Neural cell (in vitro differentiated cells): Measurements from ENCODE around the gene NPDC1.

Experiments
- EP300 ChIP-seq: fragments of 450-650 bp; conservative IDR thresholded peaks from 2 replicates; pipeline ENCODE4 v1.6.1; 2014; ENCODE audit warnings: antibody characterized with exemption, mild to moderate bottlenecking, moderate library complexity; ENCODE audit not compliant: poor library complexity, severe bottlenecking
- EZH2 ChIP-seq: fragments of 200-600, 300-800 bp; shearing (Covaris generic), sonication (generic); IDR thresholded peaks from 2 replicates; pipeline ENCODE4 v1.6.1; 2014; ENCODE audit warnings: antibody characterized with exemption, low read length, borderline replicate concordance, mild to moderate bottlenecking; ENCODE audit not compliant: insufficient read depth, poor library complexity, severe bottlenecking
- POLR2AphosphoS5 ChIP-seq: IDR thresholded peaks from 2 replicates; pipeline ENCODE4 v1.6.1; 2012
- SMC3 ChIP-seq: fragments of 450-650 bp; conservative IDR thresholded peaks from 2 replicates; pipeline ENCODE4 v1.6.1; 2014; ENCODE audit warnings: antibody characterized with exemption, mild to moderate bottlenecking, moderate library complexity; ENCODE audit not compliant: poor library complexity
- TAF1 ChIP-seq: IDR thresholded peaks from 2 replicates; pipeline ENCODE4 v1.6.1; 2012; ENCODE audit warnings: low read depth
- TF ChIP-seq, protein P1 (sequence below): fragments of 450-650 bp; IDR thresholded peaks from 2 replicates; pipeline ENCODE4 v1.5.1; 2014; ENCODE audit warnings: antibody characterized with exemption, mild to moderate bottlenecking, moderate library complexity; ENCODE audit not compliant: poor library complexity, severe bottlenecking
- TF ChIP-seq, protein P2 (sequence below): IDR thresholded peaks from 2 replicates; pipeline ENCODE4 v1.6.1; 2012; ENCODE audit warnings: borderline replicate concordance

DNA sequence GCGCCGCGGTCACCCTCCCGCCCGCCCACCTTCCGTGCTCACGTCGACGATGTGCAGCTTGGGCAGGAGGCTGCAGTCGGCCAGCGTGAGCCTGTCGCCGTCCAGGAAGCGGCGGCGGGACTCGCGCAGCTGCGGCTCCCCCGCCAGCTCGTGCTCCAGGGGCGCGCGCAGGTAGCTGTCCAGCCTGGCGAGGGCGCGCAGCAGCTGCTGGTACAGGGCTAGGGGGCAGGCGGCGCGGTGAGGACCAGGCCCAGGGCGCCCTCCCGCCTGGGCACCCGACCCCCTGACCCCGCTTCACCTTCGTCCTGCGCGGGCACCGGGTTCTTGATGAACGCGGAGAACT is 51.1 kb downstream of the NPDC1 start:
- TF ChIP-seq EZH2 (no peak), SMC3 (no peak), POLR2AphosphoS5 (no peak), EP300 (no peak), TAF1 (no peak)
- TF ChIP-seq, protein P1, sequence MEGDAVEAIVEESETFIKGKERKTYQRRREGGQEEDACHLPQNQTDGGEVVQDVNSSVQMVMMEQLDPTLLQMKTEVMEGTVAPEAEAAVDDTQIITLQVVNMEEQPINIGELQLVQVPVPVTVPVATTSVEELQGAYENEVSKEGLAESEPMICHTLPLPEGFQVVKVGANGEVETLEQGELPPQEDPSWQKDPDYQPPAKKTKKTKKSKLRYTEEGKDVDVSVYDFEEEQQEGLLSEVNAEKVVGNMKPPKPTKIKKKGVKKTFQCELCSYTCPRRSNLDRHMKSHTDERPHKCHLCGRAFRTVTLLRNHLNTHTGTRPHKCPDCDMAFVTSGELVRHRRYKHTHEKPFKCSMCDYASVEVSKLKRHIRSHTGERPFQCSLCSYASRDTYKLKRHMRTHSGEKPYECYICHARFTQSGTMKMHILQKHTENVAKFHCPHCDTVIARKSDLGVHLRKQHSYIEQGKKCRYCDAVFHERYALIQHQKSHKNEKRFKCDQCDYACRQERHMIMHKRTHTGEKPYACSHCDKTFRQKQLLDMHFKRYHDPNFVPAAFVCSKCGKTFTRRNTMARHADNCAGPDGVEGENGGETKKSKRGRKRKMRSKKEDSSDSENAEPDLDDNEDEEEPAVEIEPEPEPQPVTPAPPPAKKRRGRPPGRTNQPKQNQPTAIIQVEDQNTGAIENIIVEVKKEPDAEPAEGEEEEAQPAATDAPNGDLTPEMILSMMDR = no peak
- TF ChIP-seq, protein P2, sequence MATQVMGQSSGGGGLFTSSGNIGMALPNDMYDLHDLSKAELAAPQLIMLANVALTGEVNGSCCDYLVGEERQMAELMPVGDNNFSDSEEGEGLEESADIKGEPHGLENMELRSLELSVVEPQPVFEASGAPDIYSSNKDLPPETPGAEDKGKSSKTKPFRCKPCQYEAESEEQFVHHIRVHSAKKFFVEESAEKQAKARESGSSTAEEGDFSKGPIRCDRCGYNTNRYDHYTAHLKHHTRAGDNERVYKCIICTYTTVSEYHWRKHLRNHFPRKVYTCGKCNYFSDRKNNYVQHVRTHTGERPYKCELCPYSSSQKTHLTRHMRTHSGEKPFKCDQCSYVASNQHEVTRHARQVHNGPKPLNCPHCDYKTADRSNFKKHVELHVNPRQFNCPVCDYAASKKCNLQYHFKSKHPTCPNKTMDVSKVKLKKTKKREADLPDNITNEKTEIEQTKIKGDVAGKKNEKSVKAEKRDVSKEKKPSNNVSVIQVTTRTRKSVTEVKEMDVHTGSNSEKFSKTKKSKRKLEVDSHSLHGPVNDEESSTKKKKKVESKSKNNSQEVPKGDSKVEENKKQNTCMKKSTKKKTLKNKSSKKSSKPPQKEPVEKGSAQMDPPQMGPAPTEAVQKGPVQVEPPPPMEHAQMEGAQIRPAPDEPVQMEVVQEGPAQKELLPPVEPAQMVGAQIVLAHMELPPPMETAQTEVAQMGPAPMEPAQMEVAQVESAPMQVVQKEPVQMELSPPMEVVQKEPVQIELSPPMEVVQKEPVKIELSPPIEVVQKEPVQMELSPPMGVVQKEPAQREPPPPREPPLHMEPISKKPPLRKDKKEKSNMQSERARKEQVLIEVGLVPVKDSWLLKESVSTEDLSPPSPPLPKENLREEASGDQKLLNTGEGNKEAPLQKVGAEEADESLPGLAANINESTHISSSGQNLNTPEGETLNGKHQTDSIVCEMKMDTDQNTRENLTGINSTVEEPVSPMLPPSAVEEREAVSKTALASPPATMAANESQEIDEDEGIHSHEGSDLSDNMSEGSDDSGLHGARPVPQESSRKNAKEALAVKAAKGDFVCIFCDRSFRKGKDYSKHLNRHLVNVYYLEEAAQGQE = no peak
